ENCODE results near the gene SMARCA2.
"Not testable (repeated sequence)": the region's sequence is repeated elsewhere in the genome, so short reads cannot be mapped to it uniquely, and the experiment has no call there.

The SMARCA2 gene

GRCh38 chr9:2106666-2107065, 91.5 kb downstream of the SMARCA2 start:
- peak; percentile 9 for DNase-seq

- DNase-seq = no peak
Observed at GRCh38 chr9:2107906-2108451, 92.8 kb downstream of the SMARCA2 start.

- no peak for DNase-seq
Observed at GRCh38 chr9:2109069-2109650, 94.0 kb downstream of the SMARCA2 start.

- no peak for DNase-seq
Observed at GRCh38 chr9:2110036-2110435, 94.9 kb downstream of the SMARCA2 start.

- DNase-seq = peak; percentile 12
Observed at GRCh38 chr9:2116073-2116472, 100.9 kb downstream of the SMARCA2 start.

- no peak for DNase-seq
Observed at GRCh38 chr9:2117527-2117926, 102.4 kb downstream of the SMARCA2 start.

- no peak for DNase-seq
Observed at GRCh38 chr9:2119566-2119965, 104.4 kb downstream of the SMARCA2 start.

GRCh38 chr9:2120926-2121689, 106.0 kb downstream of the SMARCA2 start:
- DNase-seq = no peak

- DNase-seq = no peak
Observed at GRCh38 chr9:2122299-2122698, 107.2 kb downstream of the SMARCA2 start.

GRCh38 chr9:2125906-2126305, 110.8 kb downstream of the SMARCA2 start:
- peak; percentile 47 for DNase-seq

GRCh38 chr9:2126331-2126803, 111.2 kb downstream of the SMARCA2 start:
- DNase-seq = no peak

GRCh38 chr9:2127486-2127885, 112.3 kb downstream of the SMARCA2 start:
- no peak for DNase-seq

GRCh38 chr9:2128141-2128540, 113.0 kb downstream of the SMARCA2 start:
- DNase-seq = no peak

GRCh38 chr9:2128618-2129017, 113.5 kb downstream of the SMARCA2 start:
- no peak for DNase-seq

GRCh38 chr9:2130941-2131340, 115.8 kb downstream of the SMARCA2 start:
- DNase-seq = no peak

GRCh38 chr9:2132484-2133082, 117.4 kb downstream of the SMARCA2 start:
- peak; percentile 17 for DNase-seq

GRCh38 chr9:2134391-2134790, 119.2 kb downstream of the SMARCA2 start:
- no peak for DNase-seq

- no peak for DNase-seq
Observed at GRCh38 chr9:2138646-2139045, 123.5 kb downstream of the SMARCA2 start.

- DNase-seq = no peak
Observed at GRCh38 chr9:2140600-2141223, 125.6 kb downstream of the SMARCA2 start.

- DNase-seq = no peak
Observed at GRCh38 chr9:2142212-2142611, 127.1 kb downstream of the SMARCA2 start.

GRCh38 chr9:2144619-2145018, 129.5 kb downstream of the SMARCA2 start:
- no peak for DNase-seq

GRCh38 chr9:2145746-2146145, 130.6 kb downstream of the SMARCA2 start:
- no peak for DNase-seq

GRCh38 chr9:2146700-2147099, 131.6 kb downstream of the SMARCA2 start:
- not testable (repeated sequence) for DNase-seq

Data from activated CD4-positive, alpha-beta T cell treated with anti-CD3 and anti-CD28 coated beads, Interleukin-2, Interleukin-6, amounts not matched to agents 100 ng/mL and 50 ng/mL, durations not matched to agents 16 hours and 8 hours (primary cell).